PFSK-1 (cell line): Measurements from ENCODE around the gene CCHCR1.

Experiments used
- FOXP2 ChIP-seq: optimal IDR thresholded peaks from 2 replicates; pipeline ENCODE3; 2011; ENCODE audit warnings: borderline replicate concordance, control low read depth, inconsistent platforms; ENCODE audit not compliant: insufficient read depth; ENCODE audit errors: extremely low read length, extremely low read depth
- POLR2AphosphoS5 ChIP-seq: IDR thresholded peaks from 2 replicates; pipeline ENCODE4 v1.6.1; 2012; ENCODE audit warnings: low read depth, mild to moderate bottlenecking, control low read depth, low read length, moderate library complexity
- SIN3A ChIP-seq: IDR thresholded peaks from 2 replicates; pipeline ENCODE4 v1.6.1; 2012; ENCODE audit warnings: mild to moderate bottlenecking, low read length, moderate library complexity, borderline replicate concordance; ENCODE audit not compliant: insufficient read depth
- TF ChIP-seq, protein P1 (sequence below), 2 experiments: IDR thresholded peaks; 2 replicates each; pipeline versions ENCODE4 v1.6.1 to v1.8.0; 2011 to 2012; ENCODE audit warnings: low read depth in 2 of 2, low read length in 2 of 2, control low read depth in 1 of 2, inconsistent platforms in 1 of 2, mild to moderate bottlenecking in 1 of 2, moderate library complexity in 1 of 2; ENCODE audit not compliant: insufficient read depth in 1 of 2

DNA sequence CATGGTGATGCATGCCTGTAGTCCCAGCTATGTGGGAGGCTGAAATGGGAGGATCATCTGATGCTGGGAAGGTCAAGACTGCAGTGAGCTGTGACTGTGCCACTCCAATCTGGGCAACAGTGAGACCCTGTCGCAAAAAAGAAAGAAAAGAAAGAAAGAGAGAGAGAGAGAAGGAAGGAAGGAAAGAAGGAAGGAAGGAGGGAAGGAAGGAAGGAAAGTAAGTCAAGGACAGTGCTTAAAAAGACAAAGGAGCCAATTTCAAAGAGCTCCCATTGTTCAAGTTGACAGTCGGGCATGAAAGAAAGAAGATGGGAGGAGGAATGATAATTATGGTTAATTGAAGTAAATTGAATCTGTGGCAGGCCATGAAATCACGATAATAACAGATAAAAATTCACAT is 61.4 kb downstream of the CCHCR1 start:
- TF ChIP-seq POLR2AphosphoS5: no peak
- TF ChIP-seq, protein P1, sequence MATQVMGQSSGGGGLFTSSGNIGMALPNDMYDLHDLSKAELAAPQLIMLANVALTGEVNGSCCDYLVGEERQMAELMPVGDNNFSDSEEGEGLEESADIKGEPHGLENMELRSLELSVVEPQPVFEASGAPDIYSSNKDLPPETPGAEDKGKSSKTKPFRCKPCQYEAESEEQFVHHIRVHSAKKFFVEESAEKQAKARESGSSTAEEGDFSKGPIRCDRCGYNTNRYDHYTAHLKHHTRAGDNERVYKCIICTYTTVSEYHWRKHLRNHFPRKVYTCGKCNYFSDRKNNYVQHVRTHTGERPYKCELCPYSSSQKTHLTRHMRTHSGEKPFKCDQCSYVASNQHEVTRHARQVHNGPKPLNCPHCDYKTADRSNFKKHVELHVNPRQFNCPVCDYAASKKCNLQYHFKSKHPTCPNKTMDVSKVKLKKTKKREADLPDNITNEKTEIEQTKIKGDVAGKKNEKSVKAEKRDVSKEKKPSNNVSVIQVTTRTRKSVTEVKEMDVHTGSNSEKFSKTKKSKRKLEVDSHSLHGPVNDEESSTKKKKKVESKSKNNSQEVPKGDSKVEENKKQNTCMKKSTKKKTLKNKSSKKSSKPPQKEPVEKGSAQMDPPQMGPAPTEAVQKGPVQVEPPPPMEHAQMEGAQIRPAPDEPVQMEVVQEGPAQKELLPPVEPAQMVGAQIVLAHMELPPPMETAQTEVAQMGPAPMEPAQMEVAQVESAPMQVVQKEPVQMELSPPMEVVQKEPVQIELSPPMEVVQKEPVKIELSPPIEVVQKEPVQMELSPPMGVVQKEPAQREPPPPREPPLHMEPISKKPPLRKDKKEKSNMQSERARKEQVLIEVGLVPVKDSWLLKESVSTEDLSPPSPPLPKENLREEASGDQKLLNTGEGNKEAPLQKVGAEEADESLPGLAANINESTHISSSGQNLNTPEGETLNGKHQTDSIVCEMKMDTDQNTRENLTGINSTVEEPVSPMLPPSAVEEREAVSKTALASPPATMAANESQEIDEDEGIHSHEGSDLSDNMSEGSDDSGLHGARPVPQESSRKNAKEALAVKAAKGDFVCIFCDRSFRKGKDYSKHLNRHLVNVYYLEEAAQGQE (IDR thresholded peaks at IDR 0.05; ENCODE audit: insufficient read depth in 1 of 2, low read depth in 2 of 2, low read length in 2 of 2): no peak
- TF ChIP-seq FOXP2: no peak
- no peak for TF ChIP-seq SIN3A
